ENCODE data around the gene CYB5R3. TPM values are rescaled to one million over a fixed set of nuclear protein-coding genes. Genes with fewer than 3 reads are reported as not detected.
A peak's percentile ranks its signal among the peaks of the same experiment; 100 is the strongest.

CYB5R3 gene
- total RNA-seq, 2 donors from 2014 or later, result 265 to 288 TPM

- peak overlapping the region; percentile 38 for H3K4me3 ChIP-seq
- no peaks in the 10 kb centered on the region for H3K9me3 ChIP-seq
- H3K36me3 ChIP-seq, result no peaks in the 10 kb centered on the region
- H3K27ac ChIP-seq, result peak overlapping the region; percentile 96 to 99
- no peak for TF ChIP-seq CTCF (IDR thresholded peaks at IDR 0.05)
- peaks cover 0 to 83% of the 10 kb centered on the region in 2 donors for H3K4me1 ChIP-seq
- H3K27me3 ChIP-seq, result no peaks in the 10 kb centered on the region
- DNase-seq (ENCODE audit: low spot score), result peak; percentile 75
These were observed 4.5 kb downstream of the CYB5R3 start for GRCh38 chr22:42644422-42645340.

- Histone ChIP-seq H3K27me3 (no peaks in the 10 kb centered on the region), H3K27ac (peak overlapping the region; percentile 96 to 99), H3K36me3 (no peaks in the 10 kb centered on the region), H3K9me3 (no peaks in the 10 kb centered on the region), H3K4me1 (peaks cover 0 to 88% of the 10 kb centered on the region in 2 donors), H3K4me3 (peak overlapping the region in 1 of 2 donors; percentile 38)
- TF ChIP-seq CTCF (IDR thresholded peaks at IDR 0.05), result no peak
- no peak for DNase-seq (ENCODE audit: low spot score)
These were observed 5.4 kb downstream of the CYB5R3 start for GRCh38 chr22:42643634-42644421.

GRCh38 chr22:42642806-42643633 is 6.2 kb downstream of the CYB5R3 start:
- Histone ChIP-seq H3K36me3 (no peaks in the 10 kb centered on the region), H3K4me1 (peaks cover 0 to 81% of the 10 kb centered on the region in 2 donors), H3K9me3 (no peaks in the 10 kb centered on the region), H3K27ac (peak overlapping the region; percentile 96 to 99), H3K27me3 (no peaks in the 10 kb centered on the region), H3K4me3 (no peak overlapping the region)
- DNase-seq (ENCODE audit: low spot score), result no peak
- no peak for TF ChIP-seq CTCF (IDR thresholded peaks at IDR 0.05)

- Histone ChIP-seq H3K27me3 (no peaks in the 10 kb centered on the region), H3K4me3 (no peak overlapping the region), H3K36me3 (no peaks in the 10 kb centered on the region), H3K9me3 (no peaks in the 10 kb centered on the region), H3K4me1 (peaks cover 0 to 74% of the 10 kb centered on the region in 2 donors), H3K27ac (peak overlapping the region; percentile 96 to 99)
- no peak for TF ChIP-seq CTCF (IDR thresholded peaks at IDR 0.05)
- no peak for DNase-seq (ENCODE audit: low spot score)
These were observed 7.3 kb downstream of the CYB5R3 start for GRCh38 chr22:42641801-42642413.

Measured in right atrium auricular region (tissue), 2 donors.